Frontal cortex (tissue), 4 donors: ENCODE data around the gene LRIG1. TPM values are rescaled to one million over a fixed set of nuclear protein-coding genes. Genes with fewer than 3 reads are reported as not detected.

Experiments used
- DNase-seq, 2 donors: peaks; one replicate each; pipeline ENCODE4 v3.0.0; 2012; ENCODE audit warnings: low spot score in 2 of 2
- FAIRE-seq: peaks from 2 replicates; lab custom pipeline; 2012; peaks lifted over from hg19 to GRCh38; lab: Jason Lieb, UNC
- total RNA-seq: library from RNA; depleted of rRNA; stranded (reverse); fragments of >200 nt; gene quantifications from one replicate; pipeline ENCODE4 v1.2.3, GENCODE V29; 2014
- donor health status: control.
- donor health status: control.
- donor health status: control.

The LRIG1 gene
- total RNA-seq, 1 donor from 2014 or later = 51.8 TPM

DNA sequence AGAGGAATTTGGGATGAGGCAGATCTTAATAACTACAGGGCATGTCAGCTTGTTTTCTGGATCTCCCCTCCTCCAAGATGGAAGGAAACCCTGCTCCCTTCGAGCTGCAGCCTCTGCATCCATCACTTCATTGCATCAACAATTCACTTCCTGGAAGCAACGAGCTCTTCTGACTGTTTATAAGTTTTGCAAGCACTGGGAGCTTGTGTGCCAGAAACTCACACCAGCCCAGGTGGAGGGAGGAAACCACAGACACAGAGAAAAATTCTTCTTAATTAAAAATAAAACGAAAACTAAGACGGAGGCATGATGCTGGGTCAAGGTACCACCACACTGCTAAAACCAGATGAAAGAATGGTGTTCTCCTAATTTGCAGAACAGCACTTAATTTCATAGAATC, 10.6 kb downstream of the LRIG1 start:
- DNase-seq (no peak), FAIRE-seq (no peak)

DNA sequence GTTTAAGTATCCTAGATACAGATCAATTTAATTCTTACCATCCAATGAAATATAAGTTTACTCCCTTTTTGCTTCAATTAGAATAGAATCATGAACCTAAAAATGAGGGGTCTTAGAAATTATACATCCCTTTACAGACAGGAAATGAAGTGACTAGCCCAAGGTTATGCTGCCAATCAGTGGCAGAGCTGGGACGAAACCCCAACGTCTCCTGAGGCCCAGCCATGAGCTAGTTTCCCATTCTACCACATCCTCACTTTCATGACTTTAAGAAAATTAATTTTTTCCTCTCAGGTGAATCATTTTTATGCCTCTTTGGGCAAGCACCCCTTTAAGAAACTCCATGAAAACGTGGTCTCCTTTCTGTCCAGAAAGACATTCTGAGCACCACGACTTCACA, 11.2 kb downstream of the LRIG1 start:
- DNase-seq (no peak), FAIRE-seq (no peak)

- no peak for DNase-seq
- no peak for FAIRE-seq
Measured at GRCh38 chr3:66489115-66489514, 11.7 kb downstream of the LRIG1 start.

DNA sequence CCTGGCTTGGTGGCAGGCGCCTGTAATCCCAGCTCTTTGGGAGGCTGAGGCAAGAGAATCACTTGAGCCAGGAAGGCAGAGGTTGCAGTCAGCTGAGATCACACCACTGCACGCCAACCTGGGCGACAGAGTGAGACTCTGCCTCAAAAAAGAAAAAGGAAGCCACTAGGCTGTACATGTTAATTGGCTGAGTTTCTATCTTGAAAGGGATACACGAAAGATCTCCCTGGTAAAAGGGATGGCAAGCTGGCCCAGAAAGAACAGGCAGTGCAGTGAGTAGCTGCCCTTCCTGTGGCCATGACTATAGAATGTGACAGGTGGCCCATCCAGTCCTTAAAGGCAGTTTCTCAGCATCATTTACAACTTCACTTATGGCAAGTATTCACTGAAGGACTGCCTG, 12.3 kb downstream of the LRIG1 start:
- DNase-seq (no peak), FAIRE-seq (no peak)

DNA sequence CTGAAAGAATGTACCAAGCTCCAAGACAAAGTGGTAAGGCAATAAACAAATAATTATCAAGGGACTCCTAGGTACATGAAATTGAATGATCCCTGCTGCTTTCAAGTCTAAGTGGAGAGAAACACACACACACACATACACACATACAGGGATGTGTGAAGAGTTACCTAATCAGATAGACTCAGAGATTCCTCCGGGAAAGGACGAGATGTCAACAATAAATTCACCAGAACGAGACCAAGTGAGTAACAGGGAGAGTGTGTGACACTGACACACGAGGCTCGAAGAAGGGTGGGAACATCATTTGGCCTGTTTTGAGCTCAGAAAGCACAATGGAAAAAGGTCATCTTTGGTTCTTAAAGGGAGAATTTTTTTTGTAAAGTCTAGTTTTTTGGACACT, 13.4 kb downstream of the LRIG1 start:
- no peak for FAIRE-seq

DNA sequence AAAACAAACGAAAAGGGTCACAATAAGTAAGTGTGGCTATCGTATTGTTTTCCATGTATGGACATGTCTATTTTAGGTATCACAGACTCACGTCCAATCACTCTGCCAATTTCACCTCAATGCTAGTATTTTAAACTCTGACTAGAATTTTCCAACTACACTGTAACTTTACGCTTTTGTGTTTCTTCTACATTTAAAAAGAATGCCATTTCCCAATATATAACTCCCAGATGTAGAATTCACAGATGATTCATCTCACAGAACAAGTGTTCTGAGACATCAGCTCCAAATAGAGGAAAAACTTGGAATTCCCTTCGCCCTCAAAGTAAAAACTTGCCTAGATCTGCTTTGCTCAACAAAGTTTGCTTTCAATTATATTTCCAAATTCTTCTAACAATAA, 14.2 kb downstream of the LRIG1 start:
- DNase-seq (no peak), FAIRE-seq (no peak)

More for the DNA sequence above, 13.4 kb downstream of the LRIG1 start:
- DNase-seq = no peak

DNA sequence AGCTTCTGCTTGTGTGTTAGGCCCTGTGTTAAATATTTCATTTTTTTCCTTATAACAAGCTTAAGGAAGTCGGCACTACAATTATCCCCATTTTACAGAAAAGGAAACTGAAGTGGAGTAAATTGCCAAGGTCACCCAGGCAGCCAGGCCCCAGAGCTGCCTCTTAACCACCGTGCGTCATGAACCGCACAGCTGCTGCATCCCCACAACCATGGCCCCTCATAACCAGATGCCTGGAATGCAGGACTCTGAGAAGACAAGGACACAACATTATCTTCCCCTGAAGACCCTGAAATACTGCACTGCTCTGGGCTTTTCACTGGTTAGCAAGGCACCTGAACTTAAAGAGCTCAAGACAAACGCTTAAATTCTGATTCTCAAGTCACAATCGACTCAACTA, 14.6 kb downstream of the LRIG1 start:
- FAIRE-seq (no peak), DNase-seq (no peak)

- FAIRE-seq (no peak), DNase-seq (peak in 1 of 2 donors; percentile 31)
Measured at GRCh38 chr3:66485291-66485968, 15.4 kb downstream of the LRIG1 start.

- FAIRE-seq = no peak
- no peak for DNase-seq
Measured at GRCh38 chr3:66484106-66484844, 16.5 kb downstream of the LRIG1 start.

- FAIRE-seq = no peak
- no peak for DNase-seq
Measured at GRCh38 chr3:66483409-66483906, 17.4 kb downstream of the LRIG1 start.

- FAIRE-seq (peak; percentile 61), DNase-seq (peak; percentile 52 to 54)
Measured at GRCh38 chr3:66483006-66483405, 17.8 kb downstream of the LRIG1 start.

- DNase-seq (no peak), FAIRE-seq (no peak)
Measured at GRCh38 chr3:66482018-66482404, 18.8 kb downstream of the LRIG1 start.

DNA sequence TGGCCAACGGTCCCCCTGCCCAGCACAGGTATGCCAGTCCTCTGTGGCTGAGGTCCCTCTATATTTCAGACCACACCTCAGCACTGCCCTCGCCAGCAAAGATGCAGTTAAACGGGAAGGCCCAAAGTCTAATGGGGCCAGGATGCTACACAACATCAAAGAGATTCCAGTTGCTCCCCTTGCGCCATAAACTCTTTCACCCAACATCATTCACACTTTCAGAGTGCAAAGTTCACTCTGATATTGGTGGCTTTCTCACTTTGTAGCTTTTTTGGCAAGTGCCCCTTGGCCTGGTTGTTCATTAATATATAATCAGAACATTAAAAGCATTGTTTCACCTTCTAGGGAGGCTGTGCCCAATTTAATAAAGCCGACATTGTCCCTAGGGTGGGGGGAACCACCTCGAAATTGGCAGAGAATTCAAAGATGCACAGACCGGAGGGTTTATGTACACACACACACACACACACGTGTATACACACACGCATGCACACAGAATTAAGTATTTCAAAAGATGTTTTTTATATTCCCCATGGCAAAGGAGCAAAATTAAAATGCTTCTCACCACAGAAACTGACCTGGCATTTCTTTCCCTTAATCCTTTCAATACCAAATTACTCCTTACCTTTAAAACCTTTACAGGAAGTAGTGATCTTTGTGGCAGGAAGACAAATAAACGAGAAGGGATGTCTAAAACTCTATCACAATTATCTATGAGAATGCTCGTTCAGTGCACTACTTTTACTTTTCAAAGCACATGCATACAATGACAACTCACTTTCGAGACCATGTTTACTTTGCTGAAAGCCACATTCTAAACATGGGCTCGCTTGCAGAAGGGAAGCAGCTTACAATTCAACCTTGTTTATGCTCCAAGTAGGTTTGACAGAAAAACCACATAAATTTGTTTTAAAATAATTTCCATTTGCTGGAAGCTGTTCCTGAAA, 19.5 kb downstream of the LRIG1 start:
- FAIRE-seq (no peak), DNase-seq (no peak)

DNA sequence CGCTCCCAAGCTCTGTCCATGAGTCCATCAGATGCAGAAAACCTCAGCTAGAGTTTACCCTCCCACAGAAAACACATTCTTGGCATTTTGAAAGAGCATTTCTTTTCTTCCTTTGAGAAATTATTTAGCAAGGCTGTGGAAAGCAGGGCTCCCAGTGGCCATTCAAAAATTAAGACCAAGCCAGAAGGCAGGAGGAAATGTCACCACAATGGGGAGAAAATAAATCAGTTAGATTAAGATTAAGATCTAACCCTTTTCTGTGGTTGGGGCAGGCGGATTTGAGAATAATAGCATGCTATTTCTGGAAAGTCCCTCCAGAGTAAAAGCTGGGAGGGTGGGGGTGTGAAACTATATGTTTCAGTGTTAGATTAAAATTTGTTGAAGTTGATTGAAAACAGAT, 20.2 kb downstream of the LRIG1 start:
- FAIRE-seq (no peak), DNase-seq (no peak)

DNA sequence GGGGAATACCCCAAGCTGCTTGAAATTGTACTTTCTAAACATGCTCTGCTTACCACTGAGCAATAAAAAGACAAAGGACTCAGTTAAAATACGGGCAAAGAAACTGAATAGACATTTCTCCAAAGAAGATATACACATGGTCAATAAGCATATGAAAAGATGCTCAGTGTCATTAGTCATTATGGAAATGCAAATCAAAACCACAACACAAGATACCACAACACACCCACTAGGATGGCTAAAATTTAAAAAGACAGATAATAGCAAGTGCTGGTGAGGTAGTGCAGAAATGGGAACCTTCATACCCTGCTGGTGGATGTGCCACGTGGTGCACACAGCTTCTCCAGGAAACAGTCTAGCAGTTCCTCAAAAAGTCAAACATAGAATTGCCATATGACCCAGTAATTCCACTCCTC, 21.3 kb downstream of the LRIG1 start:
- no peak for FAIRE-seq
- DNase-seq = no peak

- DNase-seq (no peak), FAIRE-seq (no peak)
Measured at GRCh38 chr3:66478960-66479359, 21.9 kb downstream of the LRIG1 start.

GRCh38 chr3:66477856-66478255, 23.0 kb downstream of the LRIG1 start:
- no peak for FAIRE-seq
- DNase-seq = no peak

DNA sequence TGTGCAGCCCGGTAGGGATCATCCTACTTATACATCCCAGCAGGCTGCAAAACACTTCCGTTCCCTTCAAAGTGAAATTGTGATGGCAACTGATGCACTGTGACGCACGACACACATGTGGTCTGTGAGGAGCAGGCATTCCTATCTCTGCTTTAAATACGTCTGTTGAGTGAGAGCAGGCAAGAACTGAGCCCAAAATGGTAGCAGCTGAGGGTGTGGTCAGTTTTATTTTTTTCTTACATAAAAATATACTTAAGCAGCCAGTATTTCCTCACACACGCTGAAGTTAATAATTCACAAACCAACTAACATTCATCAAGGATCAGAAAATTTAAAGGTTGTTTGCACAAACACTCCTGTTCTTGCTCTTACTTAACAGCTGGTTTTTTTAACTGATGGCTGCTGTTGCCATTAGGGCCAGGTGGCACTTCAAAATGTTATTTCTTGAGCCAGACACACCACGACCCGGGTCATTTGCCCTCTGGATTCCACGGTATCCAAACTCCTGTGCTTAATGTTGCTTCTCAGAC, 23.9 kb downstream of the LRIG1 start:
- no peak for FAIRE-seq

DNA sequence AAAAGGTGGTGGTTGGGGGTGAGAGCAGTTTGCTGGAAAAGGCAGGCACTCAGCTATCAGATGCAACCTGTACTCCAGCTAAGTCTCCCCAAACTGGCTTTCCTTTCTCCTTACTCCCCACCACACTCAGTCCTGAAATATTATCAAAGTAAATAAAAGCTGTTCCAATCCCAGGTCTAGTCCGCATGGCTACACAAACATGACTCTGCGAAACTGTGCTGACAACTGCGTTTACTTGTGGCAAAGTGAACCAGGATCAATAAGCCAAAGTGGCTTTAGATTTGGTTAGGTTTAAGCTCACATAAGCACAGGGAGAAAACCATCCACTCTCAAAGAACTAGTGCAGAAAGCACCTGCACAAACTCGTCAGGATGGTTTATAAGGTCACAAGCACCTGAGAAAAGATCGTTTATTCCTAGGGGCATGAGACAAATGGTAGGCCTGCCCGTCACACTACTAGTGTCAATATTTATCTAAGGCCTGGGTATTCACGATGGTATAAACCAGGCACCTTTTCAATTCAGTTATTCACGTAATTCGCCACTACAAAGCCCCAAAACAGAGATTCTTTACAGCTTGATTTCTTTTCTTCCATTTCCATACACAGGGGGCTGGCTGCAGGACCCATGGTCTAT, 25.3 kb downstream of the LRIG1 start:
- no peak for FAIRE-seq
- no peak for DNase-seq

More for the DNA sequence above, 23.9 kb downstream of the LRIG1 start:
- no peak for DNase-seq

GRCh38 chr3:66473692-66474091, 27.1 kb downstream of the LRIG1 start:
- DNase-seq (no peak), FAIRE-seq (no peak)
